ENCODE results near the gene VAV2.

Gene VAV2

DNA sequence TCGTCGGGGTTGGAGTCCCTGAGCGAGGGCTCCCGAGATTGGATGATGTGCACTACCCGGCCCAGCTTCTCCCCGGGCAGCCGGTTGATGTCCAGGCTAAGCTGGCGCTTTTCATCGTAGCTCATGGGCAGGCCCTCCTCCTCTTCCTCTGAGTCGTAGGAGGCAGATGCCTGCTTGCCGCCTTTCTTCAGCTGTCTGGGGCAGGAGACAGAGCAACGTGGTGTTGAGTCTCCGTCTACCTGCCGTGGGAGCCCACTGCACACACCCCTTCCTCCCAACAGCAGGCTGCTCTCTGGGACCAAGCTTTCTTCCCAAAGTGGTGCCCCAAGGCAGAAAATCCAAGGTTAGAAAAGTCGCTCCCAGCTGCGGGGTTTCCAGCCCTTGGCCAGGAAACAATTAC is 44.0 kb upstream of the VAV2 start:
- TF ChIP-seq, protein P1, sequence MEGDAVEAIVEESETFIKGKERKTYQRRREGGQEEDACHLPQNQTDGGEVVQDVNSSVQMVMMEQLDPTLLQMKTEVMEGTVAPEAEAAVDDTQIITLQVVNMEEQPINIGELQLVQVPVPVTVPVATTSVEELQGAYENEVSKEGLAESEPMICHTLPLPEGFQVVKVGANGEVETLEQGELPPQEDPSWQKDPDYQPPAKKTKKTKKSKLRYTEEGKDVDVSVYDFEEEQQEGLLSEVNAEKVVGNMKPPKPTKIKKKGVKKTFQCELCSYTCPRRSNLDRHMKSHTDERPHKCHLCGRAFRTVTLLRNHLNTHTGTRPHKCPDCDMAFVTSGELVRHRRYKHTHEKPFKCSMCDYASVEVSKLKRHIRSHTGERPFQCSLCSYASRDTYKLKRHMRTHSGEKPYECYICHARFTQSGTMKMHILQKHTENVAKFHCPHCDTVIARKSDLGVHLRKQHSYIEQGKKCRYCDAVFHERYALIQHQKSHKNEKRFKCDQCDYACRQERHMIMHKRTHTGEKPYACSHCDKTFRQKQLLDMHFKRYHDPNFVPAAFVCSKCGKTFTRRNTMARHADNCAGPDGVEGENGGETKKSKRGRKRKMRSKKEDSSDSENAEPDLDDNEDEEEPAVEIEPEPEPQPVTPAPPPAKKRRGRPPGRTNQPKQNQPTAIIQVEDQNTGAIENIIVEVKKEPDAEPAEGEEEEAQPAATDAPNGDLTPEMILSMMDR (IDR thresholded peaks at IDR 0.05; ENCODE audit: insufficient read depth, low read depth, low read length, missing control alignments), result no peak
- no peak for DNase-seq (ENCODE audit: low read depth)
- H3K4me3 ChIP-seq (ENCODE audit: low read depth, low read length), result no peak overlapping the region

DNA sequence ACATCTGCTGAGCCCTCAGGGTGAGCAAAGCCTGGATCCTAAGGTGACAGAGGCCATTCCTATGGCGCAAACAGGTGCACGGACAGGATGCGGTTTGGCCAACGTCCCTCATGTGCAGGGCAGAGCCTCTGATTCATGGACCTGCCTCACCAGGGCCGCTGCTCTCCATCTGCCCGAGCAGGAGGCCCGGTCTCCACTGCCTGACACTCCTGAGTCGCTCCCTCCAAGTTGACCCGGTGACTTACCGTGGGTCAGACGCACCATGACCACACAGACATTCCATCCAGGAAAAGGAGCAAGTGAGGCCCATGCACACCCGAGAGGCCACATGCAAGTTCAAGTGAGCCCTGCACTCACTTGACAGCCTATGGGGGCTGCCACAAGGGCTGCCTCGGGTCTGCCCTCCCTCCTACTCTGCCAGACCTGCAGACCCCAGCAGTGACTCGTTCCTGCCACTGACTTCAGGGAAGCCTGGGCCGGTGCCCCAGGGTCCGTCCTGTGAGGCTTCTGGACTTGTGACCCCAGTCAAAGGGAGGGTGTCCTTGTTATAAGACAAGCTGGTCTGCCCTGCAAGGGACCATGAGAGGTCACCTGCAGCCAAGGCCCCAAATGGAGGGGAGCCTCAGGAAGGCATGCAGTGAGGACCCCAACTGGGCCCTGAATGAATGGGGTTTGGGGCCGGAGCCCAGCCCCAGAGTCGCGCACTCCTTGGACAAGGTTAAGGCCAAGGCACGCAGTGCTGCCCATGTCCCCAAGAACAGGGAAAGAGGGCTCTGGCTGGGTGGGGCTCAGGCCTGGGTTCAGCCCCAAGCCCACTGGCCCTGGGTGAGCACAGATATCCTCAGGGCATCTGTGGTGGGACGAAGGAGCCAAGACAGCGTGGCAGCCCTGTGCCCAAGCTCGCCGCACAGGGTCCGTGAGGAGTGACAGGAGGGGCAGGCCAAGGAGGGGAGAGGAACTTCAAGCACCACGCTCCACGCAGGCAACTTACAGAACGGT is 43.2 kb upstream of the VAV2 start:
- DNase-seq (ENCODE audit: low read depth), result no peak
- TF ChIP-seq, protein P1 (IDR thresholded peaks at IDR 0.05; ENCODE audit: insufficient read depth, low read depth, low read length, missing control alignments), result no peak
- H3K4me3 ChIP-seq (ENCODE audit: low read depth, low read length), result no peak overlapping the region

DNA sequence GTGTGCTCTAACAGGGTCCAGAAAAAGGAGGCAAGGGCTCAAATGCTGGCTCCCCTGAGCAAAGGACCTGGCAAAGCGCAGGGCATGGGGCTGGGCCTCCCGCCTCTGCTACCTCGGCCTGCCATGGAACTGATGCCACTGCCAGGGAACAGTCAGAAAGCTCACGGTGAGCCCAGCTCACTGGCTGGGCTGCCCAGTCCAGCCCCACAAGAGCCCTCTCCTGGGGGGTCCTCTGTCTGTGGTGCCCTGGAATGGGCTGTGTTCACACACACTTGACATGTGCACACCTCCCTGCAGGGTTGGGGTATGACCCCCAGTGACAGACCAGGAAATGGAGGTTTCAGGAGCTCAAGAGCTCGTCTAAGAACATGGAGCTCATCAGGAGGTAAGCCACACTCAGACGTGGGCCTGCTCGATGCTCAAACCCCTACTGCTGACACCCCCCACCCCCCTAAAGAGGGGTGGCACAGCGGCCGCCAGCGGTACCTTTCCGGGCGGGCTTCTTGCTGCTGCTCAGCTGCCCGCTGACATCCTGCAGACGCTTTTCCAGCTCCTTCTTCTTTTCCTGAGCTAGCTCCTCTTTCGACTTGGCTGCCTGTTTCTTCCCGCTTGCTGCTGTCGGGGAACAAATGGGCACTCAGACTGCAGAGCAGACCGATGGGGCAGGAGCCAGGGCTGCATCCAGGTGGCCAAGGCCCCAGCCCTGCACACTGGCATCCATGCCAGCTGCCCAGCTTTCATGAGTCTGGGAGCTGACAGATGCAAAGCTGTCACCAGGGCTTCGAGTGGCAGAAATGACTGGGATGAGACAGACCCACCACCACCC is 42.3 kb upstream of the VAV2 start:
- no peak for DNase-seq (ENCODE audit: low read depth)
- TF ChIP-seq, protein P1 (IDR thresholded peaks at IDR 0.05; ENCODE audit: insufficient read depth, low read depth, low read length, missing control alignments), result no peak

DNA sequence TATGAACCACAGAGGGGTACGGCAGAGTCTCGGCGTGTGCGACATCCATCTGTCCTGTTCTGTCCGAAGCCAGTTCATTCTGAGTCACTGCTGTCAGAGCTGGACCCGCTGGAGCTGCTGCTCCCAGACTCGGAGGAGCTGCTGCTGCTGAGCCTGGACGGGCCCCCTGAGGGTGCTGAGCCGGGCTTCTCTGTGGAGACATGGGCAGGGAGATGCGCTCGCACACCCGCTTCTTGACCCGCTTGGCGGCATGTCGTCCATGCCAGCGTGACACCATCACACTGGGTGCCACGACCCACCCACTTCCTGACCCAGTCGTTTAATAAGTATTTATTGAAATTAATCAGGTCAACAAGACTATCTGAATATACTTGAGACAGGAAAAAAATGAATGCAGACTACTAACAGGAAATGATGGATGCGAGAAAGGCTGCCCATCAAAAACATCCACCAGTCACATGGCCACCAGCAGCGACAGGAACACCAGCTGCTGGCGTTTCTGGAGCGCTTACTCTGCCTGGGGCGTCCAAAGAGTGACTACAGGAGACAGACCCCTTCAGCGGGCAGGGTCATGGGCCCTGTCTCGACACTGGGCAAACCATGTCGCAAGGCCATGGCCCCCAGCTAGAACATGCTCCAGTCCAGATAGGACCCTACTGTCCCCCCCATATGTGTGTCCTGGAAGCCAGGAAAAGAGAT is 41.5 kb upstream of the VAV2 start:
- TF ChIP-seq, protein P1 (IDR thresholded peaks at IDR 0.05; ENCODE audit: insufficient read depth, low read depth, low read length, missing control alignments), result no peak
- H3K4me3 ChIP-seq (ENCODE audit: low read depth, low read length), result no peak overlapping the region
- DNase-seq (ENCODE audit: low read depth), result no peak

More for the DNA sequence above, 42.3 kb upstream of the VAV2 start:
- H3K4me3 ChIP-seq (ENCODE audit: low read depth, low read length), result no peak overlapping the region

DNA sequence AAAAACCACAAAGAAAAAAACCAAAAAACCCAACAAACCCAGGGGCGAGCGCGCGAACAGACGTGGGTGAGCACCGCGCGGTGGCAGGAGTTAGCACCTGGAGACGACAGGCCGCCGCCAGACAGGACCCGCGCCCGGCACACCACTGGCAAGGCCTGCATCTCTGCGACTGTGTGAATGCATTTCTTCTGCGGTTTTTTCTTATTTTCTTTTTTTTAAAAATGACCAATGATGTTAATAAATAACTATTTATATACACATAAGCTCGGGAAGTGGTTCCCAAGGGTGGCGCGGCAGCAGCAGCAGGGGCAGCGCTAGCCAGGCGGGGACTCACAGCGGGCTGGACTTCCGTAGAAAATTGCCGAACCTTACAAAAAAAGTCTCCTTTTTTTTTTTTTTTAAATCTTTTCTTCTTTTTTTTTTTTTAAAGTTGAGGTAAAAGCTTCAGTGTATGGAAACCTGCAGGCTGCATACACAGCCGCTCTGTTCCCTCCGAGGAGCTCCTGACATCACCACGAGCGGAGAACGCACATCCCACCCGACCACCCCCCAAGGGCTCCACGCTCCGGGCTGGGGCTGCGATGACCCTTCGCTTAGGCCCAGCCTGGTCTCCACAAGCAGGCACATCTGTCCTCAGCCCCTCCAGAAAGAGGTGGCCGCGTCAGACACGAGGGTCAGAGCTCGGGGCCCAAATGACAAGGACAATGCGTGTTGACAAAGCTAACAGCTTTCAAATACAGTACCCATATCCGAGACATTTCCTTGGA is 40.5 kb upstream of the VAV2 start:
- no peak for DNase-seq (ENCODE audit: low read depth)
- TF ChIP-seq, protein P1 (IDR thresholded peaks at IDR 0.05; ENCODE audit: insufficient read depth, low read depth, low read length, missing control alignments), result no peak
- no peak overlapping the region for H3K4me3 ChIP-seq (ENCODE audit: low read depth, low read length)

DNA sequence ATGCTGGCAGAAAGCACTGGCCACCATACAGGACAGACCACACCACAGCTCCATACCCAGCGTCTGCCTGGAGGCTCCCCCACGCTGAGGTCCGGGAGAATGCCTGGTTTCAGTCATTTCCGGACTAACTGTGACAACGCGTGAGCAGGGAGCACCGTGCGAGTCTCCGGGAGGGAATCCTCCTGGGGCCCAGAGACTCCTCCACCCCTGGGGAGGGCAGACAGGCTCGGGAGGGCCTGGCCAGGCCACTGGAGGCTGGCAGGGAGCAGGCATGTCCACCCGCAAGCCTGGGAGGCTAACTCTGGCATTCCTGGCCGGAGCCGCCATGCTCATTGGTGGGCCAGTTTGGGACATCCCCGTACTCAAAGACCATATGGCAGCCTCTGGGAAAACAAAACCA is 39.7 kb upstream of the VAV2 start:
- TF ChIP-seq, protein P1 (IDR thresholded peaks at IDR 0.05; ENCODE audit: insufficient read depth, low read depth, low read length, missing control alignments), result no peak
- DNase-seq (ENCODE audit: low read depth), result no peak
- no peak overlapping the region for H3K4me3 ChIP-seq (ENCODE audit: low read depth, low read length)
